Measurements from ENCODE around the gene JMJD6. TPM values are rescaled to one million over a fixed set of nuclear protein-coding genes. Genes with fewer than 3 reads are reported as not detected.
"Not testable (repeated sequence)": the region's sequence is repeated elsewhere in the genome, so short reads cannot be mapped to it uniquely, and the experiment has no call there.

JMJD6 gene
- total RNA-seq, 1 donor from 2014 or later, result 15.7 TPM

DNA sequence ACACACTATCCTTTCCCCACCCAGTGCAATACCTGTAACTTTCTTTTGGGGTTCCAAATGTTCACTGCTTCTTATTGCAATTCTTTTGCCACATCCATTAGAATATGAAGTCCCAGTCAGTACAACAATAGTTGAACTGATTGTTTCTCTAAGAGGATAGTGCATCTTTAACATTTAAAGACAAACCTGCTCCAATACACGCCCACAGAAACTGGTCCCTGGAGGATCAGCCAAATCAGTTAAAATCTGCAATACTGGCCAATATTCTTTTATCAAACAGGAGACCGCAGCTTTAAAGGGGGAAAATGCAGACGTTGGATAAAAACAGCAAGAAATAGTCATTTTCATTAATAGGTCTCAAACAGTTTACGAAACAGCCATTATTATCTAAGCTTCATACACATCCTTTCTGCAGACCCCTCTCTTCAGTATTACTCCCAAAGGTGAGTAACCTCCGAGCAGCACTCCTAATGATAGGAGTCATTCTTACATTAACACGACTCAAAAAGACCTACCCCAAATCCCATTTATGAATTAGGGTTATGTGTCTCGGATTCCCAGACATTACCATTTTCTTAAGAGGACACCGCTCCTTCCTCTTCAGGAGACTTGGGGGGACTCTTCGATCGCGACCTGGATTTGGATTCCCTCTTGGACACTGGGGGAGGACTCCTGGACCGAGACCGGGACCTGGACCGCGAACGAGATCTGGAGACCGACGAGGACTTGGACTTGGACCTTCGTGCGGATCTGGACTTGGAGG lies 9.4 kb upstream of the JMJD6 start:
- Mint-ChIP-seq H3K27me3 (ENCODE audit: low read depth) (no peaks in the 10 kb centered on the region), H3K4me1 (peaks cover 49% of the 10 kb centered on the region), H3K27ac (peak overlapping the region; percentile 98)

DNA sequence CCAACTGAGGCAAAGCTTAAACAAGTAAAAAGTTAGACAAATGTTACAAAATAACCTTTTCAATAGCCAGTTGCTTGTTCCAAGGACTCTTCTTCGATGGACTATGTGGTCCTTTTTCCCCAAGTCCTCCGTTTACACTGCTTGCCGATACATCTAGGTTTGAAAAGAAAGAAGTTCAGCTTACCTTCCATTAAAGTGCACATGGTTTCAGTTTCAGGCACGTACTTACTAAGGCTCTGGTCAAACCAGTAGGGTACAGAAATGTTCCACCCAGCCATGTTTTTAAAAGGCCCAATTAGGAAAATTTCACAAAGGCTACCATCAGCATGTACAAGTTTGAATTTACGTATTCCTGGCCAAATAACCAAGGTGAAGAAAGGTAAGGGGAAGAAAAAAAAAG lies 8.6 kb upstream of the JMJD6 start:
- Mint-ChIP-seq H3K9me3 (no peaks in the 10 kb centered on the region), H3K4me1 (peaks cover 43% of the 10 kb centered on the region), H3K36me3 (peaks cover 32% of the 10 kb centered on the region), H3K27me3 (ENCODE audit: low read depth) (no peaks in the 10 kb centered on the region), H3K4me3 (peak overlapping the region; percentile 98), H3K27ac (peak overlapping the region; percentile 98)
- TF ChIP-seq, protein P1, sequence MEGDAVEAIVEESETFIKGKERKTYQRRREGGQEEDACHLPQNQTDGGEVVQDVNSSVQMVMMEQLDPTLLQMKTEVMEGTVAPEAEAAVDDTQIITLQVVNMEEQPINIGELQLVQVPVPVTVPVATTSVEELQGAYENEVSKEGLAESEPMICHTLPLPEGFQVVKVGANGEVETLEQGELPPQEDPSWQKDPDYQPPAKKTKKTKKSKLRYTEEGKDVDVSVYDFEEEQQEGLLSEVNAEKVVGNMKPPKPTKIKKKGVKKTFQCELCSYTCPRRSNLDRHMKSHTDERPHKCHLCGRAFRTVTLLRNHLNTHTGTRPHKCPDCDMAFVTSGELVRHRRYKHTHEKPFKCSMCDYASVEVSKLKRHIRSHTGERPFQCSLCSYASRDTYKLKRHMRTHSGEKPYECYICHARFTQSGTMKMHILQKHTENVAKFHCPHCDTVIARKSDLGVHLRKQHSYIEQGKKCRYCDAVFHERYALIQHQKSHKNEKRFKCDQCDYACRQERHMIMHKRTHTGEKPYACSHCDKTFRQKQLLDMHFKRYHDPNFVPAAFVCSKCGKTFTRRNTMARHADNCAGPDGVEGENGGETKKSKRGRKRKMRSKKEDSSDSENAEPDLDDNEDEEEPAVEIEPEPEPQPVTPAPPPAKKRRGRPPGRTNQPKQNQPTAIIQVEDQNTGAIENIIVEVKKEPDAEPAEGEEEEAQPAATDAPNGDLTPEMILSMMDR (IDR thresholded peaks at IDR 0.05; ENCODE audit: unreplicated experiment), result no peak
- DNase-seq (ENCODE audit: low spot score in 2 of 2, unreplicated experiment in 2 of 2), result no peak

More for the DNA sequence above, 9.4 kb upstream of the JMJD6 start:
- Mint-ChIP-seq H3K36me3 (peaks cover 32% of the 10 kb centered on the region), H3K9me3 (no peaks in the 10 kb centered on the region), H3K4me3 (peak overlapping the region; percentile 98)
- DNase-seq (ENCODE audit: low spot score in 2 of 2, unreplicated experiment in 2 of 2), result no peak
- TF ChIP-seq, protein P1 (IDR thresholded peaks at IDR 0.05; ENCODE audit: unreplicated experiment), result no peak

DNA sequence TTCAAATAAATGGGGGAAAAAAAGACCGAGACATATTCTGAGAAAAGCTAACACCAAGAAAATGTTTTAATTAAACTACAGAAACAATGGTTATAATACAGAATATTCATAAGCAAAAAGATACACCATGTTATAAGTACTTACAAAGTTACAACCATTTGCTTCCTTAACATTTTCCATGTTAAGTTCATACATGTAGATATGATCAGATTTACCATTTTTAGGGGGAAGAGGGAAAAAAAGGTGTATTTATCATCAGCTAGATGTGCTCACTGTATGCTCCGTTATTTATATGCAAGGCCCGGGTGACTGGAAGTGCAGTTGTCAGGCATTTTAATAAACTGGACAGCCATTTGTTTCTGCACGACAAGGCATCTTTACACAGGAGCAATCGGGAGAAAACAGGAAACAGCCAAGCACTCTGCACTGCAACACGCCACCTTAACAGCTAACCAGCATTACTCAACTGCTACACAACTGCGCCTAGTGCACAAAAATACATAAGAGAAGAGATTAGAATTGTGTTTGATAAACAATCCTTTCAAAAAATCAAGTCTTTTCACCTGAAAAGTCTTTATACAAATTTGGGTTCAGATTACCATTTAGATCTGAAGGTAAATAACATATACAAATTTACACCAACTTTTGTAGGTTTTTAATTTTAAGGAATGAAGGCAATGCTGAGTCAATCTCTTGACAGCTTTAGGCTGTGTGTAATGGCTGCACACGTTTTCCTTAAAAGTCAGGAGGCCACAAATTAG lies 7.9 kb upstream of the JMJD6 start:
- TF ChIP-seq, protein P1 (IDR thresholded peaks at IDR 0.05; ENCODE audit: unreplicated experiment), result no peak
- Mint-ChIP-seq H3K27ac (peak overlapping the region; percentile 98), H3K4me1 (peaks cover 44% of the 10 kb centered on the region), H3K27me3 (ENCODE audit: low read depth) (no peaks in the 10 kb centered on the region), H3K36me3 (peaks cover 36% of the 10 kb centered on the region), H3K4me3 (peak overlapping the region; percentile 98), H3K9me3 (no peaks in the 10 kb centered on the region)
- DNase-seq (ENCODE audit: low spot score in 2 of 2, unreplicated experiment in 2 of 2), result no peak

DNA sequence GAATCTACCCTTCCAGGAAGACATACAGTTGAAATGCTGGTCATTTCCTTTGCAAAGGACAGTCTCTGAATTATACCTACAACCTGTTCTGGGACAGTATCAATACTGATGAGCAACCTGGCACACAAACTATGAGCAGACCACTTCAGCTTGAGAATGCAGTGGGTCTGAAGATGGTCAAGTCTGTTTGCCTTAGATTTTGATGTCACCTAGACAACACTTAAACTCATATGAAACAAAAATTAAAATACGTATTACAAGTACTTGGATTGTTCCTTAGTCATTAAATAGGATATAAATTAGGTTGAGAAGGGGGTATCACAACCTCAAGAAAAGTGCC lies 7.2 kb upstream of the JMJD6 start:
- H3K27ac Mint-ChIP-seq, result peak overlapping the region; percentile 44
- no peaks in the 10 kb centered on the region for H3K27me3 Mint-ChIP-seq (ENCODE audit: low read depth)
- peak overlapping the region; percentile 98 for H3K4me3 Mint-ChIP-seq
- peaks cover 37% of the 10 kb centered on the region for H3K36me3 Mint-ChIP-seq
- H3K9me3 Mint-ChIP-seq, result no peaks in the 10 kb centered on the region
- TF ChIP-seq, protein P1 (IDR thresholded peaks at IDR 0.05; ENCODE audit: unreplicated experiment), result no peak
- DNase-seq (ENCODE audit: low spot score in 2 of 2, unreplicated experiment in 2 of 2), result no peak
- peaks cover 38% of the 10 kb centered on the region for H3K4me1 Mint-ChIP-seq

DNA sequence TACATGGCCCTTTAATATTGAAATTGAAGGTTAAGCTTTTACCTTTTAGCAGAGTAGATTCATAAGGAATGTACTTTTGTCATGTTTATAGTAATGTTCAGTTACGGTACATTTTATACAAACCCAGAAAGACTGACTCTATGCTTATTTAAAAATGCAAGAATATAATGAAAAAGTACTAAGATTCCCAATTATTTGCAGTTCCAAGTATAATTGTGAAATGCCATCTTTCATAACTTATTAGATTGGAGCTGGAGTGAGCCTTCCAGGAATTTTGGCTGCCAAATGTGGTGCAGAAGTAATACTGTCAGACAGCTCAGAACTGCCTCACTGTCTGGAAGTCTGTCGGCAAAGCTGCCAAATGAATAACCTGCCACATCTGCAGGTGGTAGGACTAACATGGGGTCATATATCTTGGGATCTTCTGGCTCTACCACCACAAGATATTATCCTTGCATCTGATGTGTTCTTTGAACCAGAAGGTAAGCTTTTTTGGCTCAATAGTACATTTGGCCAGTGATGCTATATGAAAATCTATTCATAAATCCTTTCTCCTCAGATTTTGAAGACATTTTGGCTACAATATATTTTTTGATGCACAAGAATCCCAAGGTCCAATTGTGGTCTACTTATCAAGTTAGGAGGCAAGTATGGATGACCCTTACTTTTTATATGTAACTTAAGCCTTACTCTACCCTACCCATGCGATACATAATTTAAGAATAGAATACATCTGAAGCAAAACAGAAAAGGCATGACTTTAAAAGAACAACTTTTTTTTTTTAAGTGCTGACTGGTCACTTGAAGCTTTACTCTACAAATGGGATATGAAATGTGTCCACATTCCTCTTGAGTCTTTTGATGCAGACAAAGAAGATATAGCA lies 6.6 kb upstream of the JMJD6 start:
- DNase-seq (ENCODE audit: low spot score in 2 of 2, unreplicated experiment in 2 of 2), result no peak
- Mint-ChIP-seq H3K36me3 (peaks cover 37% of the 10 kb centered on the region), H3K4me3 (no peak overlapping the region), H3K27ac (peak overlapping the region; percentile 44), H3K9me3 (no peaks in the 10 kb centered on the region), H3K4me1 (peaks cover 34% of the 10 kb centered on the region), H3K27me3 (ENCODE audit: low read depth) (no peaks in the 10 kb centered on the region)
- TF ChIP-seq, protein P1 (IDR thresholded peaks at IDR 0.05; ENCODE audit: unreplicated experiment), result no peak

DNA sequence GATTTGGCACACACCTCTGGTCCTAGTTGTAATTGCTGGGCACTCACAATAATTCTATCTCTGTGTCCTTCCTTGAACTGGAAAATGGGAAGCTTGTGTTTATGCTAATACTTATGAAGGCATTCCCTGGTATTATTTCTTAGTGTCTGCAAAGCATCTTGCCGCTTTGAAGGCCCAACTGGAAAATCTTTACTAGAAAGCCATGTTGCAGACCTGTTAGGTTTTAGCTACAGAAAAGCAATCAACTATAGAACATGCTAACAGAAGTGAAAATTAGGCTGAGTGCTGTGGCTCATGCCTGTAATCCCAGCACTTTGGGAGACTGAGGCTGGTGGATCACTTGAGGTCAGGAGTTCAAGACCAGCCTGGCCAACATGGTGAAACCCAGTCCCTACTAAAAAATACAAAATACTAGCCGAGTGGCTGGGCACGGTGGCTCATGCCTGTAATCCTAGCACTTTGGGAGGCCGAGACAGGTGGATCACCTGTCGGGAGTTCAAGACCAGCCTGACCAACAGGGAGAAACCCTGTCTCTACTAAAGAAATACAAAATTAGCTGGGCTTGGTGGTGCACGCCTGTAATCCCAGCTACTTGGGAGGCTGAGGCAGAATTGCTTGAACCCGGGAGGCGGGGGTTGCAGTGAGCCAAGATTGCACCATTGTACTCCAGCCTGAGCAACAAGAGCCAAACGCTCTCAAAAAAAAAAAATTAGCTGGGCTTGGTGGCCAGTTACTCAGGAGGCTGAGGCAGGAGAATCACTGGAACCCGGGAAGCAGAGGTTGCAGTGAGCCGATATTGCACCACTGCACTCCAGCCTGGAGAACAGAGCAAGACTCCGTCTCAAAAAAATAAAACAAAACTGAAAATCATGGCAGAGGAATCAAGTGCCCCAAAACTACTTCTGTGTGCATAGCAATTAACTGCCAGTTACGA lies 5.7 kb upstream of the JMJD6 start:
- Mint-ChIP-seq H3K27ac (peak overlapping the region; percentile 30), H3K4me1 (peaks cover 41% of the 10 kb centered on the region), H3K36me3 (peaks cover 37% of the 10 kb centered on the region)
- not testable (repeated sequence) for DNase-seq (ENCODE audit: low spot score in 2 of 2, unreplicated experiment in 2 of 2); H3K27me3 Mint-ChIP-seq (ENCODE audit: low read depth); H3K9me3 Mint-ChIP-seq; H3K4me3 Mint-ChIP-seq

All from mesothelial cell of epicardium (in vitro differentiated cells).